ENCODE data around the gene SLC1A7. TPM values are rescaled to one million over a fixed set of nuclear protein-coding genes. Genes with fewer than 3 reads are reported as not detected.

SLC1A7 gene
- total and polyA plus RNA-seq, 2 experiments from 2014 or later, result not detected

GRCh38 chr1:53075761-53076163, 66.7 kb downstream of the SLC1A7 start:
- no peaks in the 10 kb centered on the region for H3F3A ChIP-seq (replicated peaks; ENCODE audit: low read depth)
- no peak for TF ChIP-seq STAT1 (IDR thresholded peaks at IDR 0.05; ENCODE audit: unreplicated experiment)
- no peak for TF ChIP-seq EZH2 (IDR thresholded peaks at IDR 0.05; ENCODE audit: low read depth, unreplicated experiment)
- TF ChIP-seq ZNF331 (CRISPR knock-in tag; IDR thresholded peaks at IDR 0.05; ENCODE audit: low read depth), result no peak
- TF ChIP-seq JUNB (IDR thresholded peaks at IDR 0.05; ENCODE audit: unreplicated experiment), result no peak
- TF ChIP-seq EZH2phosphoT487 (IDR thresholded peaks at IDR 0.05; ENCODE audit: unreplicated experiment), result no peak
- no peaks in the 10 kb centered on the region for H3K36me3 ChIP-seq (ENCODE audit: insufficient read depth)
- no peaks in the 10 kb centered on the region for H3K4me1 ChIP-seq (ENCODE audit: insufficient read depth)
- no peak overlapping the region for H3K4me2 ChIP-seq
- H3K79me2 ChIP-seq (replicated peaks; ENCODE audit: insufficient read depth), result no peaks in the 10 kb centered on the region
- H2AFZ ChIP-seq, result no peak overlapping the region
- Mint-ChIP-seq H3K4me1 (no peaks in the 10 kb centered on the region; the same call in 2 of the 3 replicates), H3K27ac (no peak overlapping the region), H3K36me3 (ENCODE audit: low read depth) (no peaks in the 10 kb centered on the region), H3K27me3 (ENCODE audit: insufficient read depth, low read depth, poor library complexity) (peaks cover 5% of the 10 kb centered on the region), H3K9me3 (no peaks in the 10 kb centered on the region; the same call in 2 of the 3 replicates), H3K4me3 (no peak overlapping the region)
- no peak overlapping the region for H3K4me3 ChIP-seq
- DNase-seq (ENCODE audit: low spot score) (no peak), ATAC-seq (no peak)
- H4K20me1 ChIP-seq (replicated peaks; ENCODE audit: insufficient read depth), result no peaks in the 10 kb centered on the region
- no peak overlapping the region for H3K27ac ChIP-seq (ENCODE audit: low read depth)
- no peaks in the 10 kb centered on the region for H3K27me3 ChIP-seq (ENCODE audit: insufficient read depth)
- no peaks in the 10 kb centered on the region for H3K9me2 ChIP-seq (ENCODE audit: insufficient read depth)

- Mint-ChIP-seq H3K4me3 (no peak overlapping the region), H3K27ac (no peak overlapping the region), H3K4me1 (no peaks in the 10 kb centered on the region; the same call in 2 of the 3 replicates), H3K27me3 (ENCODE audit: insufficient read depth, low read depth, poor library complexity) (peaks cover 5% of the 10 kb centered on the region), H3K9me3 (no peaks in the 10 kb centered on the region; the same call in 2 of the 3 replicates), H3K36me3 (ENCODE audit: low read depth) (no peaks in the 10 kb centered on the region)
- Histone ChIP-seq H4K20me1 (replicated peaks; ENCODE audit: insufficient read depth) (no peaks in the 10 kb centered on the region), H3K4me2 (no peak overlapping the region), H3K36me3 (ENCODE audit: insufficient read depth) (no peaks in the 10 kb centered on the region), H3K9me2 (ENCODE audit: insufficient read depth) (no peaks in the 10 kb centered on the region), H2AFZ (no peak overlapping the region), H3K27ac (ENCODE audit: low read depth) (no peak overlapping the region), H3K79me2 (replicated peaks; ENCODE audit: insufficient read depth) (no peaks in the 10 kb centered on the region), H3K27me3 (ENCODE audit: insufficient read depth) (no peaks in the 10 kb centered on the region), H3F3A (replicated peaks; ENCODE audit: low read depth) (no peaks in the 10 kb centered on the region), H3K4me1 (ENCODE audit: insufficient read depth) (no peaks in the 10 kb centered on the region), H3K4me3 (no peak overlapping the region)
- DNase-seq (ENCODE audit: low spot score), result no peak
- TF ChIP-seq ETS1 (IDR thresholded peaks at IDR 0.05) (no peak), STAT1 (IDR thresholded peaks at IDR 0.05; ENCODE audit: unreplicated experiment) (no peak), EZH2phosphoT487 (IDR thresholded peaks at IDR 0.05; ENCODE audit: unreplicated experiment) (no peak), EZH2 (IDR thresholded peaks at IDR 0.05; ENCODE audit: low read depth, unreplicated experiment) (no peak), REST (IDR thresholded peaks at IDR 0.05; ENCODE audit: unreplicated experiment) (no peak), CREB1 (CRISPR knock-in tag; IDR thresholded peaks at IDR 0.05; ENCODE audit: low read depth) (no peak), ZNF331 (CRISPR knock-in tag; IDR thresholded peaks at IDR 0.05; ENCODE audit: low read depth) (no peak), JUNB (IDR thresholded peaks at IDR 0.05; ENCODE audit: unreplicated experiment) (no peak), NANOG (IDR thresholded peaks at IDR 0.05; ENCODE audit: borderline replicate concordance) (no peak), ZNF462 (CRISPR knock-in tag; IDR thresholded peaks at IDR 0.05) (no peak)
- ATAC-seq, result no peak
These were observed 67.2 kb downstream of the SLC1A7 start for GRCh38 chr1:53075206-53075605.
